SIG-M5 treated with dmso at 0.1 percent for 504 hours (cell line): ENCODE measurements around the gene FDXR.
A peak's percentile ranks its signal among the peaks of the same experiment; 100 is the strongest.

Experiments
- DNase-seq: peaks from one replicate; lab custom pipeline; 2025; ENCODE audit not compliant: unreplicated experiment; lab: John Stamatoyannopoulos, UW

FDXR gene

DNA sequence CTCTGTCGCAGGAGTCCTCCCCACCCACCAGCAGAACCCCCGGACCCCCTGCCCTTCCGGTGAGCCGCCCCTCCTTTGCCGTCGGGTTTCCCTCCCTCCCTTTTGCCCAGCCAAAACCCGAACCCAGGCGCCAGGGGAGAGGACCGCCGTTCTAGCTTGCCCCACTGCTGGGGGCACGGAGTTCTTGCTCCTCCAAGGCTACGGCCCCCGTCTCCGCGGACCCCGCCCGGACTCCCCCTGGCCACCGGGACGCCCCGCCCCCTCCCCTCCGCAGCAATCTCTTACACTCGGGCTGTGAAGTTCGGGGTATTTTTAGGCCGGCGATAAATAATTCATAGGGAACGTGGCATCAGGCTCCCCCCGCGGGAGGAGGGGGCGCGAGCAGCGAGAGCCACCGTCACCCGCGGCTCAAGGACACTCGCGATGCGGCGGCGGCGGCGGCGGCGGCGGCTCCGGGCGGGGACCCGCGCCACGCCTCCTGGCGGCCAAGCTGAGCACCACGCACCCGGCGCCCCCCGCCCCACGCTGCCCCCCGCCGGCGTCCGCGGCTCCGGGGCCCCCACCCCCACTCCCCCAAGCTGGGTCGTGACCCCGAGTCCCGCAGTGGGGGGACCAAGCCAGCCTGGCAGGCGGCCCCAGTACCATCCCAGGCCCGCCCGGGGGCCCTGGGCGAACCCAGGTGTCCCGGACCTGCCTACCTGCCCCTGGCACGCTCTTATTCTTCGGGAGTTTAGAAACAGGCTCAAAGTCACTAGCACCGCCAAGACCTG, 13.2 kb downstream of the FDXR start, which contains the start of gene GRIN2C:
Gene GRIN2C (minus strand): TSS at position 427 of the 770 bp plus-strand sequence. CDS start 4,793 bp downstream, outside the sequence.
- no peak for DNase-seq

DNA sequence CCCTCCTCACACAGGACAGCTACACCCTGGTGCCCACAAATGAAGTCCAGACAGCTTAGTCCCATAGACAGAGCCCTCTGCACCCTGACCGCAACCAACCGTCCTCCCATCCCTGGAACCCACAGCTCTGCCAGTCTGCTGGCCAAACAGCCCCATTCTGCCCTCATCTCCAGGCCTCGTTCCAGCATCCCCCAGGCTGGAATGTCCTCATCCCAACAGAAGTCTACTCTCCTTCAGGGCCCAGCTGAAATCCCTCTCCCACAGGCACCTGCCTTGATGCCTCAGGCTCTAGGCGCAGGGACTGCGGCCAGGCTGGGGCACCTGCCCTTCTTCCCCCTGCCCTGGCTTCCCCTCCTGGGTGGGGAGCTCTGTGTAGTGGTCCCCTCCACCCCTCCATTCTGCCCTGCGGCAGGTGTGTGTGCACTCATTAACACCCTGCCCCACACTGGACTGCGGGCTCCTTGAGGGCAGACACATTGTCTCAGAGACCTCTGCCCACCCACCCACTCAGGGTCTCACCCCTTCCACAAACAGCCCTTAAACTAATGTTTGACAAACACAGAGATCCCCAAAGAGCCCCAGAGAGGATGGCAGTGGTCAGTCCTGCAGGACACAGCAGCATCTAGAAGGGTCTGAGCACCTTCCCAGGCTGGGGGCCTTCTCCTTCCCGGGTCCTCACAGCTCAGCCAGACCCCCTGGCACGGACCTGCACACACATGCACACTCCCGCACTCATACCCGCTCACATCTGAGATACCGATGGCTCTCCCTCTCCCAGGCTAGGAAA, 13.9 kb downstream of the FDXR start:
- DNase-seq: no peak

DNA sequence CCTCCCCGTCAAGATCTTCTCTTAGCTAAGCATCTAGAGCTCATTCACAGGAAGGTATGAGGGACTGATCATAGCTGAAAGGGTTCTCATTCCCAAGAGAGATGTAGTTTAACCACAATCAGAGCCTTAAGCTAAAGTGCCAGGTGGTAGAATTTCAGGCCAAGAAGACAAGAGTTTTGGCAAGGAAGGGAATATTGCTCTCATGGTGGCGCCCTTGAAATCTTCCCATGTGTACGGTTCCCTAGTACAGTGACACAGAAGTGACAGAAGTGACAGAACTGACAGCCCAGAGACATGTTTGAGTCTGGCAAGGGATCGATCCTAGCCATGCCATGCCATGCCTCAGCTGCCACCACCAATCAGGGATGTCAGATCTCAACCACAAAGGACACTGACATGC, 15.6 kb downstream of the FDXR start:
- DNase-seq: no peak

DNA sequence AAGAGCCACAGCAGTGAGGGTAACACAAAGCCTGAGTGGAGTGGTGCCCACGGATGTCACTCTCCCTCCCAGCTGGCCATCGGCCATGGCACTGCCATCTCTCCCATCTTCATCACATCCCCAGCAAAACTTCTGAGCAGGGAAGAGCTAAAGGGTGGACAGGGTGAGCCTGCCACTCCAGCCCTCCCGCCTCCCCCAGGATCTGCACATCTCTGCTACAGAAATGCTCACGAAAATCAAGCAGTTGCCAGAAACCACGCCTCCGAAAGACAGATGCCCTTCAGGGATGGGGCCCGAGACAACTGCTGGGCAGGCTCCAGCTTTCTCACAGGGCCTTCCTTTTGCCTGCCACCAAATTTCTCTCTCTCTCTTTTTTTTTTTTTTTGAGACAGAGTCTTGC, 16.7 kb downstream of the FDXR start:
- DNase-seq: no peak

DNA sequence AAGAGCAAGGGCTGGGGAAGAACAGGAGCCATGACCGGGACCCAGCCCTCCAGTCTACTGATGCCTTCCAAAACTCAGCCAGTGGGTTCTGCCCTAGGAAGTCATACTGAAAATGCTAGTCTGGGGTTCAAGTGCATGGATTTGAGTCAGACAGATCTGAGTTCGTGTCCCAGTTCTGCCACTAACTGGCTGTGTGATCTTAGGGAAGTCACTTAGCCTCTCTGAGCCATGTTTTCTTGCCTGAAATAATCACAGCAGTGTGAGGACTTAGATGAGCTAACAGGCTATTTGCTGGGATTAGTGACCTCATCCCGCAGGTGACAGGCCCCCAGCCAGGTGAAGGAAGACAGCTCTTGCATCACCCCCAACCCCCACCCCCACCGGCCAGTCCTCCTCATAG, 17.5 kb downstream of the FDXR start:
- no peak for DNase-seq

DNA sequence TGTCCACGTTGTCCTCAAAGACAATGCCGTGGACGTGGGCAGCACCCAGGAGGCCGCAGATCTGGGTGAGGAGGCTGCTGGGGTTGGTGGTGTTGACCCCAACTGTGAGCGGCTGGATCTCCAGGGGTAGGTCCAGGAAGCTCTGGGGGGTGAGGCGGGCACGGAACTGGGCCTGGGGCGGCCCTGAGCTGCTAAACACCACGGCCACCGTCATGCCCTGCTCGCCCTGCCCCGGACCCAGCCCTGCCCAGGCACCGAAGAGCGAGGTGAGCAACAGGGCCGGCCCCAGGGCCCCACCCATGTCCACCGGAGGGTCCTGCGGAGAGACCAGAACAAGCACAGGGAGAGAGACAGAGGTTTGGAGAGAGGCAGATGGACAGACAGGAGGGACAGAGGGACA, 18.0 kb downstream of the FDXR start:
- no peak for DNase-seq

DNA sequence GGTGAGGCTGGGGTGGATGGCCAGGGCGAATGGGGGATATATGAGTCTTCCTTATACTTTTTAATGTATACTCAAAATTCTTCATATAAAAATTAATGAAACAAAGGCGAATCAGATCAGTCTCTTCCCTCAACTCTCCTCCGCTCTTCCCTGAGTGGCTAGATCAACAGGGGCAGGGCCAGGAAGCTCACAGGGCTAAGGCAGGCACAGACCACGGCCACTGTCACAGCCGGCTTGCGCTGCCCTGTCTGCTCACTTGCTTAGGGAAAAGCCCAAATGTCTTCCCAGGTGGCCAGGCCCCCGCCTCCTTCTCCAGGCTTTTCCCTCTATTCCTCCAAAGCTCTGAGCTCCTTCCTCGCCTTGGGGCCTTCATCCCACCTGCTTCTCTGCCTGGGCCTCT, 19.1 kb downstream of the FDXR start:
- no peak for DNase-seq

DNA sequence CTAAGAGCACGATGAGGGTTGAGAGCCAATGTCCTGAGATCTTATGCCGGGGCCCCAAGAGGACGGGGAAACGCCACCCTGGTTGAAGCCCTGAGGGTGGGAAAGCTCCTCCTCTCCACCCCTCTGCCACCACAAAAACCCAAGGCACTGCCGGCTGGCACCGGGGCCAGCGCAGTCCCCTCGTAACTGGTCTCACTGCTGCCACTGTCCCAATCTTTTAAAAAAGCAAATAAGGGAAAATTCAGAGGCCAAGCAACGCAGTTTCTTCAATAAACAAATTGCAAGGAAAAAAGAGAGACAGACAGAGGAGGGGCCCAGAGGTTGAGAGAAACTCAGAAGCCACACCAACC, 19.8 kb downstream of the FDXR start:
- no peak for DNase-seq

DNA sequence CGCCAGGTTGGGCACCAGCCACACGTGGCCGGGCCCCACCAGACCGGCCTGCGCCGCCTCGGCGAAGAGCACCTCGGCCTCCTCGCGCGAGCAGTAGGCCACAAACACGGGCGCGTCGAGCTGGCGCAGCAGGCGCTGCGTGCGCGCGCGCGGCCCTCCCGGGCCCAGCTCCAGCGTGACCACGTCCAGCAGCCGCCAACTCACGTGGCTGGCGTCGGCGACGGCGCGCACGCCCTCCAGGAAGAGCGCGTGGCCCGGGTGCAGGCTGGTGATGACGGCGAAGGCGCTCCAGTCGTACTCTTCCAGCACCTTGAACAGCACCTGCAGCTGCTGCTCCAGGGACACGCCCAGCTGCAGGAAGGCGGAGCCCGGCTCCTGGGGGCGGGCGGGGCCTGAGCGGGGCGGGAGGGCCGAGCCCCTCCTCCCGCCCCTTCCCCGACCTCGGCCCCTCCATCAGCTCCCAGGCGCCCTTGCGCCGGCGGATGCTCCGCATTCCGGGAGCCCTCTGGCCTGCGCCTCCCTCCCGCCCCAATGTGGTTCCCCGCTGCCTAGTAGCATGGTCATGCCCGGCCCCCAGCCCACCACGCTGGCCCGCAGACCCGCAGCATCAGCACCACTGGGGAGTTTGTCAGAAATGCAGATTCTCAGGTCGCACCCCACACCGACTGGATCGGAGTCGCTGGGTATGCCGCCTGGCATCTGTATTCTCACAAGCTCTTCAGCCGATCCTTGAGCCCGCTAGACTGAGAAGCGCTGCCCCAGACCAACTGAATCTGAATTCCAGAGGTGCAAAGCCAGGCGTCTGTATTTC, 20.4 kb downstream of the FDXR start:
- no peak for DNase-seq

DNA sequence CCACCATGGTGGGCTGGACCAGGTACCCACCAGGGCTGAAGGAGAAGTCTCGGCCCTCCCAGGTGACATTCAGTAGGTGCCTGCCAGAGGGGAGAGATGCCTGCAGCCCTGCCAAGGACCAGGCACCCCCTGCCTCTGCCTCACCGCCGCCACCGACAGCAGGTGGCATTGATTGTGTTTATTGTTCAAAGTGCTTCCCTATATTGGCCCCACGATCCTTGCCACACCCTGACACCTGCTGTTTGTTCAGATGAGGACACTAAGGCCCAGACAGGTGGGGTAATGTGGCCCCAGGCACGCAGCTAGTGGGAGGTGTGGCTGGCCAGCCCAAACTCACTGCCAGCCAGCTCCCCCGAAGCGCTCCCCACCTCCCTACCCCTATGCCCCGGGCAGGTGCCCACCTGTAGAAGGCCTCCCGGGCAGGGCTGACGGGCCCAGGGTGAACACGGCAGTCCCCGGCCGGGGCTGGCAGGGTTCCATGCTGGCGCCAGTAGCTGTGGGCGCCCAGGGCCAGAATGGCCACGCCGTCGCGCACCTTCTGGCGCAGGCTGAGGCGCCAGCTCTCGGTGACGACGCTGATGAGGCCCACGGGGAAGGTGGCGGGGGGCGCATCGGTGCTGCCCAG, 21.1 kb downstream of the FDXR start:
- no peak for DNase-seq

DNA sequence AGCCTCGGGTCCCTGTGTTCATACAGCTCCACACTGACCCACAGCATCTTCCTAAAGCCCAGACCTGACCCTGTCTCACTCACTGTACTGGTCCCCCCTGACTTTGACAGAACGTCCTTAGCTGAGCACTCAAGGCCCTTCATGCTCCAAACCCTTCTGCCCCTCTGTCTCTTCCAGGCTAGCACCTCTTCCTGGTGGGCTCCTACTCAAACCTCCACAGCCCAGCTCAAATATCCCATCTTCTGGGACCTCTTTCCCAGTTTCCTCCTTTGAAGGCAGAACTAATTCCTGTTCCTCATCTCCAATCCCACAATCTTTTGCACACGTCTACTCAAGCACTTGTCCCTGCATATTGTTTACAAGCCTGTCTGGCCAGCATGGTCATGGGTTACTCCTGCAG, 21.9 kb downstream of the FDXR start:
- no peak for DNase-seq

DNA sequence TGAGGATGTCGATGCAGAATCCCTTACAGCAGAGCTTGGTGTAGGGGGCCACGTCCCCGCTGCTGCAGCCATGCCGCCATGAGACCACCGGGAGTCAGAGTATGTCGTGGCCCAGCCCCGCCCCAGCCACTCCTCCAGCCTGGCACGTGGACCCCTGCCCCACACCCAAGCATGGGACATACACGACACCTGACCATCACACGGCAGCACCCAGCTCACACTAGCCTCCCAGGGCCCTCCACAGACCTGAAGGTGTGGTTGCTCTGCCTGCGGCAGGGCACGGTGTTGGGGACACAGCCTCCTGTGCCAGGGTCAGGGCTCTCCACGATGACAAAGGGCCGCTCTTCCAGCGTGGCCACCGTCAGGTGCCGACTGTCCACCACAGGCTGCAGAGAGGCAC, 22.5 kb downstream of the FDXR start:
- no peak for DNase-seq

DNA sequence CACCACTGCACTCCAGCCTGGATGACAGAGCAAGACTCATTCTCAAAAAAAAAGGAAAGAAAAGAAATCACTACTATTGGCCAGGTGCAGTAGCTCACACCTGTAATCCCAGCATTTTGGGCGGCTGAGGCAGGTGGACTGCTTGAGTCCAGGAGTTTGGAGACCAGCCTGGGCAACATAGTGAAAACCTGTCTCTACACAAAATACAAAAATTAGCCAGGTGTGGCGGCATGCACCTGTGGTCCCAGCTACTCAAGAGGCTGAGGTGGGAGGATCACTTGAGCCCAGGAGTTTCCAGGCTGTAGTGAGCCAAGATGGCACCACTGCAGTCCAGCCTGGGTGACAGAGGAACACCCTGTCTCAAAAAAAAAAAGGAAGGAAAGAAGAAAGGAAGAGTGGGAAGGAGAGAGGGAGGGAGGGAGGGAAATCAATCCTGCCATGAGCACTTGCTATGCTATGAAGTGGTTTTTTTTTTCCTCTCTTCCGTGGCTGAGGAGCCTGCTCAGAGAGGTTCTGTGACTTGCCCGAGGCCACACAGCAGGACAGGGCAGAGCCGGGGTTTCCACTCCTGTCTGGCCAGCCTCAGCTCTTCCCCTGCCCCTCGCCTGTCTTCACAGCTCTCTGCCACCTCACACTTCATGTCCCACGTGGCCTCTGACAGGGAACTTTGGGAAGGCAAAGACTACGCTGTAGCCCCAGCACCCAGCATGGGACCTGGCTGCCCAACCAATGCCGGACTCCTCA, 24.0 kb downstream of the FDXR start:
- no peak for DNase-seq

DNA sequence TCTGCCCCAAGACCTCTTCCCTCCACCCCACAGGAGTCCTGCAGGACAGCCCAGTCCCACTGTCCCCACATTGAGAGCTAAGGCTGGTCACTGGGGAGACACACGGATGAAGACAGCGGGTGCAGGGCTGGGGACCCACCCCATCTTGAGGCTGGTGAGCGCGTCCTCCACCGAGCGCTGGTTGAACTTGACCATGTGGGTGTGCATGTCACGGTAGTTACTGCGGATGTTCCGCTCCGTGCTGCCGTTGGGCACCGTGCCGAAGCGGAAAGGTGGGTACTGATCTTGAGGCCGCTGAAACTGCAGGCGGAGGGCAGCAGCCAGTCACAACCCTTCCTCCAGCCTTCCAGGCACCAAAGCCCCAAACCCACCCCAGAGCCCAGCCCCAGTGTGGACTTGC, 26.2 kb downstream of the FDXR start:
- no peak for DNase-seq

DNA sequence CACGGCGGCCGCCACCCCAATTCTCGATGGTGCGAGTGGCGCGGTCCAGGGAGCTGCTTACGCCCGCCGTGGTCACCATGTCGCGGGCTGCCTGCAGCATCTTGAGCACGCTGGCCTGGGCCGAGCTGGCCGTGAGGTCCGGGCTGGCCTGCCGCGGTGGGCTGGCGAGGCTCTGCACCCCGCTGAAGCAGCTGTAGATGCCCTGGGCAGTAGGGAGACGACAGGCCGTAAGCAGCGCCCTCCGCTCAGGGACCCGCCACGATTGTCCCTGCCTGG, 29.5 kb downstream of the FDXR start:
- no peak for DNase-seq

DNA sequence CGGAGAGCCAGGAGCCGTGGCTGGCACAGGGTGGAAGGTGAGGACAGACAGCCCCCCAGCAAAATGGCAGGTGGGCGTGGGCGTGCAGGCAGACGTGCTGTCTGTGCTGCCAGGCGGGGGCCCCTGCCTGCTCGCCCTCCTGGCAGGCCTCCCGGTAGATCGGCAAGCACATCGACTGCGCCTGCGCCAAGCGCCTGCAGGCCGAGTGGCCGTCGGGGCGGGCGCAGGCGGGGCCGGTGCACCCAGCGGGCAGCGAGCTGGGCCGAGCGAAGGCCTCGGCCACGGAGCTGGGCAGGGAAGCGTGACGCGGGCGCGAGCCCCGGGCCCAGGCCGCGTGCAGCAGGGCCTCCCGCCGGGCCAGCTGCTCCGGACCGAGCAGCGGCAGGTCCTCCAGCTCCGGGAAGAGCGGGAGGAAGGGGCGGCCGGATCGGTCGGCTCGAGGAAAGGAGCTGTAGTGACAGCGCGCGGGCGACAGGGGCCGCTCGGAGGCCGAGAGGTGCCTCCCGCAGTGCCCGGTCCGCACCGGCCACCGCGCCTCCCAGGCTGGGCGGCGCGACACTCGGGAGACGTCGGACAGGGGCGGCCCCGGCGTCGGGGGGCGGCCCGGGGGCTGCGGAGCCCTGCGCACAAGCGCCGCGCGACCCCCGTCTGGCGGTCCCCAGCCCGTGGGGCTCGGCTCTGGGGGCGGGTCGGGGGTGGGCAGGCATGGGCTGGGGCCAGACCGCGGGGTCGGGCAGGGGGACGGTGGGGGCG, 30.0 kb downstream of the FDXR start:
- no peak for DNase-seq

DNA sequence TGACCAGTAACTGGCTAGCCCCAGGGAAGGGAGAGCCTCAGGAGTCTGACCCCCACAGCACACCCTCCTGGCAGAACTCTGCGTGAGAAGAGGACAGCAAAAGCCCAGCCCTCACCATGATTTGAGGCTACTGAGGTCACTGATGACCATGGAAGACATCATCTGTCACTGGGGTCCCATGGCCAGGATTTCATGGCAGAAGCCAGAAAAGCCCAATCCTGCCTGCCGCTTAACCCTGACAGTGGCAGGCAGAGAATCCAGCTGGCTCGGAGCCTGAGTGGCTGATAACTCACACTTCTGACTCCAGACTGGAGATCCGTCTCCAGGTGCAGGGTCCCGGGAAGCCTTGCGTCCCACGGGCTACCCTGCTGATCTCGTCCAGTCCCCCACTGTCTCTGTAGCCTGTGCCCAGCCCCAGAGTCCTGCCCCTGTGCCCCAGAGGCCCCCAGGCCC, 30.6 kb downstream of the FDXR start:
- DNase-seq: no peak

DNA sequence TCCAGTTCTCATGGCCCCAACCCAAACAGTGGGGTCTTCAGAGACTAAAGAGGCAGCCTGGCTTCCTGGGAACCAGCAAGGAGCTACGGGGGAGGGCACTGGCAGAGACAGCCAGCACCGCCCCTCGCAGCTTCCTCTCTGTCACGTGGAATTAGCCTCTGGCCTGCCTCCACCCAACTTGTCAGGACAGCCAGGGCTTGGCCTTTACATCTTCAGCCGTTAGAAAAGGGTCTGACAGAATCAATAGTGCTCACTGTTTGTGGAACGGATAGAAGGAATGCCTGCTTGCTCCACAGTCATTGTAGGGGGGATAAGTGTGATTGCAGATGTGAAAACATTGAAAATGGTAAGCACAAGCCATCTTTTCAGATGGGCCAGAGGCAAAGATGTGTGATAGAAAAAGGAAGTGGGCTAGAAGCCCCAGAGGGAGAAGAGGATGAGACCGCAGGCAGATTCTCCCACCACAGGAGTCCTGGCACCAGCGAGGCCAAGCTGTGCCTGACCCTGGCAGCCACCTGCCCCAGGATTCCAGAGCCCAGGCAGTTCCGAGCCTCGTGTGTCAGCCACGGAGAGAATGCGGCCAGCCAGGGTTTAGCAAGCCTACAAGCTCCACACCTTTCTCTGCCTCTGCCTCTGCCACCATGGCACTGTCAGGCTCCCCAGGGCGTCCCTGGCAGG, 31.7 kb downstream of the FDXR start:
- peak; percentile 38 for DNase-seq
